GM13977 (cell line): ENCODE data around the gene AVPR1B.
A peak's percentile ranks its signal among the peaks of the same experiment; 100 is the strongest.

Source experiments
- DNase-seq: peaks from one replicate; pipeline ENCODE4 v3.0.0; 2012; ENCODE audit warnings: low spot score
- CTCF ChIP-seq: IDR thresholded peaks from 2 replicates; pipeline ENCODE4 v1.5.1; 2012; ENCODE audit warnings: mild to moderate bottlenecking, control low read depth; ENCODE audit not compliant: insufficient read depth; ENCODE audit errors: extremely low read depth, missing control alignments
- in situ Hi-C: fragments of 300-500 bp; cut with MboI; formaldehyde crosslinking; loops from one replicate; pipeline ENCODE4 v1.12.0; 2022; ENCODE audit warnings: low sequenced_read_pairs, low pct_unique_long_range_greater_than_20kb, mixed read lengths, inconsistent platforms; ENCODE audit not compliant: unreplicated experiment

The AVPR1B gene

GRCh38 chr1:206079135-206079534 is 38.1 kb downstream of the AVPR1B start:
- TF ChIP-seq CTCF = no peak
- in situ Hi-C loops = no loop called here
- DNase-seq = no peak

- no peak for TF ChIP-seq CTCF
- in situ Hi-C loops = no loop called here
- DNase-seq = no peak
Observed at GRCh38 chr1:206075786-206076755, 41.1 kb downstream of the AVPR1B start.

DNA sequence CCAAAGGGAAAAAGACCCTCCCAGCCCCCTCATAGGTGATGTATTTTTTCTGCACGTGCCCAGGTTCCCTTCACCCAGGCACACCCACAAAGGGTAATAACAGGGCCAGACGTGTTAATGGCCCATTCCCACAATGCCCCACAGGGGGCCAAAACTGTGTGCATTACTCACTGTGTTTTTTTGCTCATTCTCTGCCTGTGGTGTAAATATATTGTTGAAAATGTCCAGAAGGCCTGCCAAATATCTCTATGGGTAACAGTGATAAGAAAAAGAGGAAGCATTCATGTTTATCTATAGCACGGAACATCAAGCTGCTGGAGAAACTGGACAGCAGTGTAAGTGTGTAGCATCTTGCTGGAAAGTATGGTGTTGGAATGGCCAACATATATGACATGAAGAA is 42.3 kb downstream of the AVPR1B start:
- no peak for TF ChIP-seq CTCF
- no peak for DNase-seq
- in situ Hi-C loops = no loop called here

DNA sequence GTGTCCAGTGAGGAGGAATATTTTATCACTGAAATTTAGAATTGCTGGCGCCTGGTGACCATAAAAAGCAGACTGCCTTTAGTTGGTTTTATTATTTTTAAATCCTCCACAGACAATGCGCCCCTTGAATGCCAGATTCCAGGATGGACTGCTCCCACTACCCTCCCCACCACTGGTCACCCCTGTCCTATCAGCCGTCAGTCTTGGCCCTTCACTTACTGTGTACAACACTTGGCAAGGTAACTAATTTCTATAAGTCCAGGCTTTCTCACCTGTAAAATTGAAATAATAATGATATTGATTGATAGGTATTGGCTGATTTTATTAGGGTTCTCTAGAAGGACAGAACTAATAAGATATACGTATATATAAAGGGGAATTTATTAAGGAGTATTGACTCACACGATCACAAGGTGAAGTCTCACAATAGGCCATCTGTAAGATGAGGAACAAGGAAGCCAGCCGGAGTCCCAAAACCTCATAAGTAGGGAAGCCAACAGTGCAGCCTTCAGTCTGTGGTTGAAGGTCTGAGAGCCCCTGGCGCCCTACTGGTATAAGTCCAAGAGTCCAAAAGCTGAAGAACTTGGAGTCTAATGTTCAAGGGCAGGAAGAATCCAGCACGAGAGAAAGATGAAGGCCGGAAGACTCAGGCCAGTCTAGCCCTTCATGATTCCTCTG is 46.4 kb downstream of the AVPR1B start:
- DNase-seq = no peak
- in situ Hi-C loops = no loop called here
- TF ChIP-seq CTCF = no peak

DNA sequence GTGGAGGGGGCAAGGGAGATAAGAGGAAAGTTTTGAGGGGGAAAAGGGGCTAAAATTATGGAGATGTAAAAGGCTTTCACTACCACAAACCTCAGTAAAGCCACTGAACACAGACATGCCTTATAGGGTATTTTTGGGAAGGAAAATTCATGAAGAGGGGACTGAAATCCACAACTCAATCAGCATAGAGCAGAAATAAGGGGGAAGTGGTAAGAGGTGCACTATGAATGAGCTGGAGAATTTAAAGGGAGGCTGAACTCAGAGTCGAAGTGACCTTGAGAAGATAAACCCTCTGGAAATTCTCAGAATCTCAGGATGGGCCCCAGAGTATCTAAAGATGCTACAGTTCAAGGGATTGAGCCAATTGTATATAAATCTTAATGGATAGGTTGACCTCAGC is 48.9 kb downstream of the AVPR1B start:
- in situ Hi-C loops = no loop called here
- no peak for DNase-seq
- TF ChIP-seq CTCF = no peak

DNA sequence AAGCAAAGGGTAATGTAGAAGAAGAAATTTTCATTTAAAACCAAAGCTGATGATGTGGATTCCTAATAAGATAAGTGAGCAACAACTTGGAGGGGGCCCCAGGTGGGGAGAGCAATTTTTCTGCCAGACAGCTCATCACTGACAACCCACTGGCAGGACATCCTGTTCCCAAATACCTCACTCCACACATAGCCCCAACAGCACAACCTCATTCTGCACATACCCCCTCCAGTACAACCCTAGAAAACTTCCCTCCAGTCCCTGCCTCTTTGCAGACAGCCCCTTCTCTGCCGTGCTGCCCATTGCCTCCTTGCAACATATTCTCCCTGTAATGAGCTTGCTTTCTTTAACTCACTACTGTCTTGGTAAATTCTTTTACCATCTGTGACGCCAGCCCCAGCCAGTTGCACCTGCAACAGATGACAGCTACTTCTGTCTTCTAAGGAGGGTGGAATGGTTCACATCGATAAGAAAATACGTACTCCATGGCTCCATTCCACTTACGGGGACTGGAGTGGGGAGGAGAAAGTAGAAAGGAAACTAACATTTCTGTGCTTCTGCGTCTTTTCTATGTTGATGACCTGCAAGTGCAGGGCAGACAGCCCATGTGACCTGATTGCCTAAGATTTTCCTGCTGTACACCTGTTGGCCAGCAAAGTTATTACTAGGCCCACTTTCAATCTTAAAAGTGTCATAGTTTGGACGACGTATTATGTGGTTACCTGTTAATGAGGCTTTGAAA is 49.5 kb downstream of the AVPR1B start:
- DNase-seq = peak; percentile 26
- no peak for TF ChIP-seq CTCF
- in situ Hi-C loops = no loop called here
